Uterus (tissue), 4 donors: ENCODE measurements around the gene TIGD2. TPM values are rescaled to one million over a fixed set of nuclear protein-coding genes. Genes with fewer than 3 reads are reported as not detected.
"Not testable (repeated sequence)": the region's sequence is repeated elsewhere in the genome, so short reads cannot be mapped to it uniquely, and the experiment has no call there.

ENCODE experiments used
- DNase-seq, 2 donors: peaks; one replicate each; pipeline ENCODE4 v3.0.0-alpha.2; 2019 to 2020
- H3K27ac ChIP-seq, 2 donors: fragments of 200-600 bp; sonication (generic); 1 replicate in 1 of 2; 2 replicates in 1 of 2; pipeline ENCODE4 v1.5.1; 2016 to 2018
- H3K27me3 ChIP-seq, 2 donors: fragments of 200-600 bp; sonication (generic); one replicate each; pipeline ENCODE4 v1.5.1; 2018 to 2019; ENCODE audit warnings: control low read depth in 1 of 2
- H3K36me3 ChIP-seq, 2 donors: fragments of 200-600 bp; sonication (generic); one replicate each; pipeline ENCODE4 v1.5.1; 2019; ENCODE audit warnings: control low read depth in 1 of 2
- H3K4me1 ChIP-seq, 2 donors: fragments of 200-600 bp; sonication (generic); one replicate each; pipeline ENCODE4 v1.5.1; 2018 to 2019; ENCODE audit warnings: control low read depth in 1 of 2
- H3K4me3 ChIP-seq, 2 donors: fragments of 200-600 bp; sonication (generic); 1 replicate in 1 of 2; 2 replicates in 1 of 2; pipeline ENCODE4 v1.5.1; 2018 to 2019; ENCODE audit warnings: mild to moderate bottlenecking in 1 of 2
- H3K9me3 ChIP-seq, 2 donors: fragments of 200-600 bp; sonication (generic); one replicate each; pipeline ENCODE4 v1.5.1; 2019; ENCODE audit warnings: control low read depth in 1 of 2
- POLR2A ChIP-seq, 2 donors: fragments of 450-650 bp; IDR thresholded peaks; one replicate each; pipeline ENCODE4 v1.6.1; 2016; ENCODE audit warnings: antibody characterized with exemption in 2 of 2, mild to moderate bottlenecking in 1 of 2, moderate library complexity in 1 of 2
- intact Hi-C: fragments of 100-400 bp; cut with DNase I; formaldehyde crosslinking; loops from one replicate; pipeline ENCODE4 v1.15.1; 2023; ENCODE audit warnings: low total_unique reads
- total RNA-seq, 4 donors: library from RNA; depleted of rRNA in 3 of 4; stranded (reverse); fragments of >200 nt in 3 of 4; gene quantifications; one replicate each; pipeline versions ENCODE4 v1.1.0 to v1.2.4, GENCODE V29; 2014 to 2023
- TF ChIP-seq, protein P1 (sequence below), 4 experiments: fragments of 200-600 bp in 2 of 4; fragments of 450-650 bp in 2 of 4; sonication (generic) in 2 of 4; IDR thresholded peaks; one replicate each; pipeline ENCODE4 v1.5.1; 2016 to 2019; ENCODE audit warnings: antibody characterized with exemption in 4 of 4, mild to moderate bottlenecking in 2 of 4, moderate library complexity in 1 of 4
- donor health status: DM: yes; HTN: yes; CAD: no.

TIGD2 gene
- total RNA-seq, 4 donors from 2014 or later: 0.59 to 8.4 (median 3.3) TPM

DNA sequence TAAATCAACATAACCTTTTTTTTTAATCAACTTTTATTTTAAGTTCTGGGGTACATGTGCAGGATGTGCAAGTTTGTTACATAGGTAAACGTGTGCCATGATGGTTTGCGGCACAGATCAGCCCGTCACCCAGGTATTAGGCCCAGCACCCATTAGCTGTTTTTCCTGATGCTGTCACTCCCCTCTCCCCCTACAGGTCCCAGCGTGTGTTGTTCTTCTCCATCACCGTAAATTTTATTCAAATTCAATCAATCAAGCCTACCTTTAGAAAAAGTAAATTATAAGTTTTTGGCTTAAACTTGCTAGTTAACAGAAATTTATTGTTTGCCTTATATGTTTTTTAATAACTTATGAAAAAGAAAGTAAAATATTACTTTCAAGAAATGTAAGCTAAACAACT lies 25.9 kb downstream of the TIGD2 start:
- Histone ChIP-seq H3K4me1 (no peaks in the 10 kb centered on the region), H3K9me3 (no peaks in the 10 kb centered on the region), H3K4me3 (no peak overlapping the region), H3K27ac (no peak overlapping the region), H3K36me3 (no peaks in the 10 kb centered on the region), H3K27me3 (no peaks in the 10 kb centered on the region)
- DNase-seq: no peak
- intact Hi-C loops: no loop called here
- TF ChIP-seq, protein P1, sequence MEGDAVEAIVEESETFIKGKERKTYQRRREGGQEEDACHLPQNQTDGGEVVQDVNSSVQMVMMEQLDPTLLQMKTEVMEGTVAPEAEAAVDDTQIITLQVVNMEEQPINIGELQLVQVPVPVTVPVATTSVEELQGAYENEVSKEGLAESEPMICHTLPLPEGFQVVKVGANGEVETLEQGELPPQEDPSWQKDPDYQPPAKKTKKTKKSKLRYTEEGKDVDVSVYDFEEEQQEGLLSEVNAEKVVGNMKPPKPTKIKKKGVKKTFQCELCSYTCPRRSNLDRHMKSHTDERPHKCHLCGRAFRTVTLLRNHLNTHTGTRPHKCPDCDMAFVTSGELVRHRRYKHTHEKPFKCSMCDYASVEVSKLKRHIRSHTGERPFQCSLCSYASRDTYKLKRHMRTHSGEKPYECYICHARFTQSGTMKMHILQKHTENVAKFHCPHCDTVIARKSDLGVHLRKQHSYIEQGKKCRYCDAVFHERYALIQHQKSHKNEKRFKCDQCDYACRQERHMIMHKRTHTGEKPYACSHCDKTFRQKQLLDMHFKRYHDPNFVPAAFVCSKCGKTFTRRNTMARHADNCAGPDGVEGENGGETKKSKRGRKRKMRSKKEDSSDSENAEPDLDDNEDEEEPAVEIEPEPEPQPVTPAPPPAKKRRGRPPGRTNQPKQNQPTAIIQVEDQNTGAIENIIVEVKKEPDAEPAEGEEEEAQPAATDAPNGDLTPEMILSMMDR (IDR thresholded peaks at IDR 0.05): no peak
- no peak for TF ChIP-seq POLR2A (IDR thresholded peaks at IDR 0.05)

DNA sequence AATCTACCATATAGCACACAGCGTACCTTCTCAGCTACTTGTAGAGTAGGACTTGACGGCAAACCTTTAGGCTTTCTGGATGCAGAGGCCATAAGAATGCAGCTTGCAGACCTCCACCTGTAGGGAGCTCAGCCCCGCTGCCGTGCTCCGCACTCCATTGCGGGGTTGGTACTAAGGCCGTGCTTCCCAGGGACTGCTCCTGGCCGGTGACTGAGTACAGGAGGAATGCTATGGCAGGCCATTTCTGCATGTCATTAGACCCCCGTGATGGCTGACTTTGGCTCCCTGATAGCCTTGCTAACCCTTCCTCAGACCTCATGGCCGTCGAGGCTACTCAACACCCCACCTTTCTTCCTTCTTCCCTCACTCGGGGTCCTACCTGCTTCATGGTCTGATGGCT lies 26.4 kb downstream of the TIGD2 start:
- Histone ChIP-seq H3K36me3 (no peaks in the 10 kb centered on the region), H3K4me3 (no peak overlapping the region), H3K27ac (no peak overlapping the region), H3K27me3 (no peaks in the 10 kb centered on the region), H3K4me1 (no peaks in the 10 kb centered on the region), H3K9me3 (no peaks in the 10 kb centered on the region)
- intact Hi-C loops: no loop called here
- no peak for DNase-seq
- TF ChIP-seq, protein P1 (IDR thresholded peaks at IDR 0.05): no peak
- no peak for TF ChIP-seq POLR2A (IDR thresholded peaks at IDR 0.05)

DNA sequence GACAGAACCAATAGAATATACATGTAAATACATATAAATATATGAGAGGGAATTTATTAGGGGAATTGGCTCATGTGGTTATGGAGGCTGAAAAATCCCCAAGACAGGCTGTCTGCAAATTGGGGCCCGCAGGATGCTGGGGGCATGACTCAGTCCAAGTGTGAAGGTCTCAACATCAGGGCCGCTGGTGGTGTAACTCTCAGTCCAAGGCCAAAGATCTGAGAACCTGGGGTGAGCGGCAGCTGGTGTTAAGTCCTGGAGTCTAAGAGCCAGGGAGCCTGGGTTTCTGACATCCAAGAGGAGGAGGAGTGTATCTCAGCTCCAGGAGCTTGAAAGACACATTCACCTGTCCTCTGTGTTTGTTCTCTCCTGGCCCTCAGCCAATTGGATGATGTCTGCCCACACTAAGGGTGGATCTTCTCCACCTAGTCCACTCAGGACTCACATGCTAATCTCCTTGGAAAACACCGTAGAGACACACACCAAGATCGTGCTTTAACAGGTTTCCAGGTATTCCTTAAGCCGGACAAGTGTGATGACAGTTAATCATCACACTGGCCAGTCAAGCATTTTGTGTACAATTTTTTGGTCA lies 28.9 kb downstream of the TIGD2 start:
- intact Hi-C loops: no loop called here
- DNase-seq: no peak
- H3K27me3 ChIP-seq: no peaks in the 10 kb centered on the region
- H3K27ac ChIP-seq: no peak overlapping the region
- no peaks in the 10 kb centered on the region for H3K9me3 ChIP-seq
- H3K4me1 ChIP-seq: no peaks in the 10 kb centered on the region
- H3K4me3 ChIP-seq: no peak overlapping the region
- TF ChIP-seq, protein P1 (IDR thresholded peaks at IDR 0.05): no peak
- TF ChIP-seq POLR2A (IDR thresholded peaks at IDR 0.05): no peak
- H3K36me3 ChIP-seq: no peaks in the 10 kb centered on the region

DNA sequence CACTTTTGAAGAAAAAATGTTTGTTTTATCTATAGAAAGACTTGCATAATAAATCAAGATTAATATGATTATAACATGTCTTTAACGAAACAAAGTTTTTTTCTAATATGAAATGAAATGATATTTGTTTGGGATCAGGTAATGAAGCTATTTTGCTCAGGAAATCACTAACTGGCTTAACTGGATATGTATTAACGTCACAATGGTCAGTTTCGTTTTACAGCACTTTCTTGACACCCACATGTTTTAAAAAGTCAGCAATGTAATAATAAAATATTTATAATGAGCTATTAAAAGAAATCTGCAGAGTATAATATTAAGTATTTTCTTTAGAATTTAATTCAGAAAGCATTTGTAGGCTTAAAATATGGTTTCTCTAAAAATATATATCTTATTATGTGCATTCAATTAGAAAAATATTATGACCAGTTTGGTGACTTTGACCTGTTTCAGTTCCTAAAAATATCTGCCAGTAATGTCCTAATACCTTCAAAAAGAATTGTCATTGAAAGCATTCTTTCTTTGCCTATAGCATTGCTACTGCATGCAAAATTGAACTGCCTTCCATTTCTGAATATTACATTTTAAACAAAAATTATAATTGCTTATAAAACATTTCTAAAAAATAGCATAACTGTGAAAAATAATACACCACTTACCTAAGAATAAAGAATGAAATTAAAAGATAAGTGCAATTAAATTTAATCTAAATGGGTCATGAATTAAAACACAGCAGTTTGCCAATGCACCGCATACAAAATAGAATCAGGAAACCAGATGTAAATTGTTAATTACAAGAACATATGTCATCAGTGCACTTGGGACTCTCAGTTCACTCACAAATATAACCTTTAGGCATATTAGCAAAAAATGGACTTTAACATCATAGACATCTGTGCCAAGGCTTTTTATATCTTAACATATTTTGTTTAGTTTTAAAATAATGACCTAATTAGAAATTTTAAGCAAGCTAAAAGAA lies 31.6 kb downstream of the TIGD2 start:
- no peaks in the 10 kb centered on the region for H3K36me3 ChIP-seq
- H3K27me3 ChIP-seq: no peaks in the 10 kb centered on the region
- no peak overlapping the region for H3K4me3 ChIP-seq
- intact Hi-C loops: no loop called here
- H3K27ac ChIP-seq: no peak overlapping the region
- H3K9me3 ChIP-seq: no peaks in the 10 kb centered on the region
- no peaks in the 10 kb centered on the region for H3K4me1 ChIP-seq
- no peak for TF ChIP-seq POLR2A (IDR thresholded peaks at IDR 0.05)
- TF ChIP-seq, protein P1 (IDR thresholded peaks at IDR 0.05): no peak
- DNase-seq: no peak

DNA sequence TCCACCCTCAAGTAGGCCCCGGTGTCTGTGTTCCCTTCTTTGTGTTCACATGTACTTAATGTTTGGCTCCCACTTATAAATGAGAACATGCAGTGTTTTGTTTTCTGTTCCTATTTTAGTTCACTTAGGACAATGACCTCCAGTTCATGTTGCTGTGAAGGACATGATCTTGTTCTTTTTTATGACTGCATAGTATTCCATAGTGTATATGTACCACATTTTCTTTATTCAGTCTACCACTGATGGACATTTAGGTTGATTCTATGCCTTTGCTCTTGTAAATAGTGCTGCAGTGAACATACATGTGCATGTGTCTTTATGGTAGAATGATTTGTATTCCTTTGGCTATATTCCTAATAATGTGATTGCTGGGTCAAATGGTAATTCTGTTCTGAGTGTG lies 33.3 kb downstream of the TIGD2 start:
- H3K4me1 ChIP-seq, H3K27ac ChIP-seq, H3K9me3 ChIP-seq, H3K4me3 ChIP-seq, DNase-seq, intact Hi-C loops, H3K36me3 ChIP-seq, H3K27me3 ChIP-seq: not testable (repeated sequence)
